ENCODE data around the gene GAL3ST2.
"Not testable (repeated sequence)": the region's sequence is repeated elsewhere in the genome, so short reads cannot be mapped to it uniquely, and the experiment has no call there.

The GAL3ST2 gene

GRCh38 chr2:241748468-241749256 lies 28.0 kb upstream of the GAL3ST2 start:
- DNase-seq (ENCODE audit: low read depth): no peak

- no peak for DNase-seq (ENCODE audit: low read depth)
Observed at GRCh38 chr2:241750076-241750840, 26.4 kb upstream of the GAL3ST2 start.

- DNase-seq (ENCODE audit: low read depth): no peak
Observed at GRCh38 chr2:241751152-241751551, 25.5 kb upstream of the GAL3ST2 start.

- no peak for DNase-seq (ENCODE audit: low read depth)
Observed at GRCh38 chr2:241751776-241752175, 24.8 kb upstream of the GAL3ST2 start.

- no peak for DNase-seq (ENCODE audit: low read depth)
Observed at GRCh38 chr2:241752253-241752652, 24.4 kb upstream of the GAL3ST2 start.

- no peak for DNase-seq (ENCODE audit: low read depth)
Observed at GRCh38 chr2:241752689-241753276, 23.8 kb upstream of the GAL3ST2 start.

- no peak for DNase-seq (ENCODE audit: low read depth)
Observed at GRCh38 chr2:241753493-241753892, 23.1 kb upstream of the GAL3ST2 start.

GRCh38 chr2:241754042-241754441 lies 22.6 kb upstream of the GAL3ST2 start:
- DNase-seq (ENCODE audit: low read depth): no peak

GRCh38 chr2:241755166-241755565 lies 21.5 kb upstream of the GAL3ST2 start:
- no peak for DNase-seq (ENCODE audit: low read depth)

- no peak for DNase-seq (ENCODE audit: low read depth)
Observed at GRCh38 chr2:241755777-241756176, 20.8 kb upstream of the GAL3ST2 start.

GRCh38 chr2:241759067-241759807 lies 17.4 kb upstream of the GAL3ST2 start:
- DNase-seq (ENCODE audit: low read depth): no peak

GRCh38 chr2:241759893-241760292 lies 16.7 kb upstream of the GAL3ST2 start:
- not testable (repeated sequence) for DNase-seq (ENCODE audit: low read depth)

GRCh38 chr2:241760301-241760771 lies 16.3 kb upstream of the GAL3ST2 start:
- DNase-seq (ENCODE audit: low read depth): no peak

GRCh38 chr2:241762321-241762932 lies 14.2 kb upstream of the GAL3ST2 start:
- DNase-seq (ENCODE audit: low read depth): no peak

- peak; percentile 41 for DNase-seq (ENCODE audit: low read depth)
Observed at GRCh38 chr2:241762933-241763369, 13.7 kb upstream of the GAL3ST2 start.

GRCh38 chr2:241763551-241764274 lies 12.9 kb upstream of the GAL3ST2 start:
- DNase-seq (ENCODE audit: low read depth): no peak

- no peak for DNase-seq (ENCODE audit: low read depth)
Observed at GRCh38 chr2:241764275-241765241, 12.1 kb upstream of the GAL3ST2 start.

- no peak for DNase-seq (ENCODE audit: low read depth)
Observed at GRCh38 chr2:241767464-241768250, 9.0 kb upstream of the GAL3ST2 start.

- no peak for DNase-seq (ENCODE audit: low read depth)
Observed at GRCh38 chr2:241768251-241768711, 8.3 kb upstream of the GAL3ST2 start.

All from activated T-cell treated with anti-CD3 and anti-CD28 coated beads for 48 hours (primary cell).